Measurements from ENCODE around the gene MMP24OS. TPM values are rescaled to one million over a fixed set of nuclear protein-coding genes. Genes with fewer than 3 reads are reported as not detected.

Gene MMP24OS
- total RNA-seq = 34.0 and 37.8 TPM in 2 replicates
- long read RNA-seq, partial matches to known transcripts = 0 of 1 reads
- long read RNA-seq, other reads (novel, unspliced or antisense) = 1 of 1 reads

- DNase-seq (ENCODE audit: low read depth, low spot score) = peak; percentile 77
- peaks cover 11% of the 10 kb centered on the region for H3K36me3 Mint-ChIP-seq (ENCODE audit: low read depth)
- peak; percentile 7 for TF ChIP-seq CTCF (conservative IDR thresholded peaks at IDR 0.05)
- H3K4me1 Mint-ChIP-seq = peaks cover 14% of the 10 kb centered on the region
- no peaks in the 10 kb centered on the region for H3K27me3 Mint-ChIP-seq (ENCODE audit: low read depth)
- H3K9me3 Mint-ChIP-seq = no peaks in the 10 kb centered on the region
- peak within 1 kb of the TSS; percentile 94 for H3K4me3 Mint-ChIP-seq
- peak within 1 kb of the TSS; percentile 92 for H3K27ac Mint-ChIP-seq (ENCODE audit: unreplicated experiment)
Observed at GRCh38 chr20:35277531-35278395, at the start of gene MMP24OS. TSS of gene MMP24OS (minus strand) at chr20:35278122. CDS start at chr20:35277929, 193 bp downstream.

GRCh38 chr20:35327074-35327976 is 49.4 kb upstream of the MMP24OS start:
- Mint-ChIP-seq H3K27me3 (ENCODE audit: low read depth) (no peaks in the 10 kb centered on the region), H3K36me3 (ENCODE audit: low read depth) (peaks cover 3% of the 10 kb centered on the region), H3K9me3 (no peaks in the 10 kb centered on the region), H3K27ac (ENCODE audit: unreplicated experiment) (no peak overlapping the region), H3K4me1 (peaks cover 27% of the 10 kb centered on the region), H3K4me3 (no peak overlapping the region)
- no peak for DNase-seq (ENCODE audit: low read depth, low spot score)
- TF ChIP-seq CTCF (conservative IDR thresholded peaks at IDR 0.05) = no peak

GRCh38 chr20:35326740-35327073 is 48.8 kb upstream of the MMP24OS start:
- DNase-seq (ENCODE audit: low read depth, low spot score) = no peak
- TF ChIP-seq CTCF (conservative IDR thresholded peaks at IDR 0.05) = no peak
- H3K36me3 Mint-ChIP-seq (ENCODE audit: low read depth) = peaks cover 3% of the 10 kb centered on the region
- H3K4me1 Mint-ChIP-seq = peaks cover 27% of the 10 kb centered on the region
- no peaks in the 10 kb centered on the region for H3K27me3 Mint-ChIP-seq (ENCODE audit: low read depth)
- no peak overlapping the region for H3K4me3 Mint-ChIP-seq
- H3K27ac Mint-ChIP-seq (ENCODE audit: unreplicated experiment) = no peak overlapping the region
- no peaks in the 10 kb centered on the region for H3K9me3 Mint-ChIP-seq

- DNase-seq (ENCODE audit: low read depth, low spot score) = no peak
- Mint-ChIP-seq H3K27me3 (ENCODE audit: low read depth) (no peaks in the 10 kb centered on the region), H3K4me3 (peak overlapping the region; percentile 21), H3K27ac (ENCODE audit: unreplicated experiment) (peak overlapping the region; percentile 94), H3K36me3 (ENCODE audit: low read depth) (peaks cover 3% of the 10 kb centered on the region), H3K4me1 (peaks cover 27% of the 10 kb centered on the region), H3K9me3 (no peaks in the 10 kb centered on the region)
- TF ChIP-seq CTCF (conservative IDR thresholded peaks at IDR 0.05) = no peak
Observed at GRCh38 chr20:35326021-35326739, 48.3 kb upstream of the MMP24OS start.

- no peak for TF ChIP-seq CTCF (conservative IDR thresholded peaks at IDR 0.05)
- no peak for DNase-seq (ENCODE audit: low read depth, low spot score)
- peaks cover 5% of the 10 kb centered on the region for H3K36me3 Mint-ChIP-seq (ENCODE audit: low read depth)
- H3K9me3 Mint-ChIP-seq = no peaks in the 10 kb centered on the region
- no peaks in the 10 kb centered on the region for H3K27me3 Mint-ChIP-seq (ENCODE audit: low read depth)
- no peak overlapping the region for H3K4me3 Mint-ChIP-seq
- peaks cover 27% of the 10 kb centered on the region for H3K4me1 Mint-ChIP-seq
- peak overlapping the region; percentile 94 for H3K27ac Mint-ChIP-seq (ENCODE audit: unreplicated experiment)
Observed at GRCh38 chr20:35325401-35325800, 47.5 kb upstream of the MMP24OS start.

All from neural crest cell (in vitro differentiated cells).